OCI-LY3 (cell line): ENCODE measurements around the gene ZNF337.

ENCODE experiments used
- EZH2phosphoT487 ChIP-seq: fragments of 200-600 bp; shearing (Covaris generic); IDR thresholded peaks from 2 replicates; pipeline ENCODE4 v1.6.1; 2018; ENCODE audit warnings: antibody characterized with exemption, mixed run types, low read depth
- TF ChIP-seq, protein P1 (sequence below): fragments of 200-600, 300-600 bp; sonication (generic); IDR thresholded peaks from 2 replicates; pipeline ENCODE4 v1.5.1; 2014; ENCODE audit warnings: antibody characterized with exemption, low read length, low read depth

DNA sequence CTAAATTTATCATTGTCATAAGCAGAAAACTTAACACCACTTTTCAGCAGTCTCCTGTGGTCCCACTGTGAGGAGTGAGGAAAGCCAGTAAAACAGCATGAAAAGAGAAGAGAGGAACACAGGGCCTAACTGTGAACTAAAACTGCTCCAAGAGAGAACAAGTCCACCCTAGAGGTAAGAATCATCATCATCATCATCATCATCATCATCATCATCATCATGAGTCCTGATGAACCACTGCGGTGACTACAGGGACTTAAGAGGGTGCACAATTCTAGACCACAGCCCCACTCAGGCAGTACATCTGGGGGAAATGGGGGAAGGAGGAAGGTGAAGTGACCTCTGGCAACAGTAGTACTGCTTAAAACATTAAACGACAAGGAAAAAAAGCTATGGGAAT lies 13.6 kb downstream of the ZNF337 start:
- TF ChIP-seq, protein P1, sequence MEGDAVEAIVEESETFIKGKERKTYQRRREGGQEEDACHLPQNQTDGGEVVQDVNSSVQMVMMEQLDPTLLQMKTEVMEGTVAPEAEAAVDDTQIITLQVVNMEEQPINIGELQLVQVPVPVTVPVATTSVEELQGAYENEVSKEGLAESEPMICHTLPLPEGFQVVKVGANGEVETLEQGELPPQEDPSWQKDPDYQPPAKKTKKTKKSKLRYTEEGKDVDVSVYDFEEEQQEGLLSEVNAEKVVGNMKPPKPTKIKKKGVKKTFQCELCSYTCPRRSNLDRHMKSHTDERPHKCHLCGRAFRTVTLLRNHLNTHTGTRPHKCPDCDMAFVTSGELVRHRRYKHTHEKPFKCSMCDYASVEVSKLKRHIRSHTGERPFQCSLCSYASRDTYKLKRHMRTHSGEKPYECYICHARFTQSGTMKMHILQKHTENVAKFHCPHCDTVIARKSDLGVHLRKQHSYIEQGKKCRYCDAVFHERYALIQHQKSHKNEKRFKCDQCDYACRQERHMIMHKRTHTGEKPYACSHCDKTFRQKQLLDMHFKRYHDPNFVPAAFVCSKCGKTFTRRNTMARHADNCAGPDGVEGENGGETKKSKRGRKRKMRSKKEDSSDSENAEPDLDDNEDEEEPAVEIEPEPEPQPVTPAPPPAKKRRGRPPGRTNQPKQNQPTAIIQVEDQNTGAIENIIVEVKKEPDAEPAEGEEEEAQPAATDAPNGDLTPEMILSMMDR = no peak
- no peak for TF ChIP-seq EZH2phosphoT487
